ENCODE measurements around the gene SPRED3. TPM values are rescaled to one million over a fixed set of nuclear protein-coding genes. Genes with fewer than 3 reads are reported as not detected.

SPRED3 gene
- total and polyA plus RNA-seq, 2 of the 8 experiments (the other 6 are each of a cell fraction or from before 2014, with no cell fraction given), result 8.1 to 10.3 TPM

DNA sequence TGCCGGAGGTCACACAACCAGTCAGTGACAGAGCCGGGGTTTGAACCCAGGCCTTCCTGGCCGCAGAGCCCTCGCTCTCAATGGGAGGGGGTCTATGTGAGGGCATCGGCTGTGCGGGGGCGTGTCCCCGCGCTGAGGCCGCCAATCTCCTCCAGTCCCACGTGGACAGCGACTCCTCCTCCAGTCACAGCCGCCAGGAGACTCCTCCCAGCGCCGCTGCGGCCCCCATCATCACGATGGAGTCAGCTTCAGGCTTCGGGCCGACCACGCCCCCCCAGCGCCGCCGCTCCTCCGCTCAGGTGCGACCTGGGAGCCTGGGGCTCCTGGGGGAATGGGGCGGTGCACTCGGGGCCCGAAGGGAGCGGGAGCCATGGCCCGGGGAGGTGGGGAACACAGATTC, 6.0 kb downstream of the SPRED3 start (continued):
- no peak for TF ChIP-seq ATF2 (IDR thresholded peaks at IDR 0.05; ENCODE audit: low read length)
- TF ChIP-seq GABPA (IDR thresholded peaks at IDR 0.05; ENCODE audit: borderline replicate concordance, insufficient read depth, low read length), result no peak
- no peak for TF ChIP-seq ATF3 (IDR thresholded peaks at IDR 0.05; ENCODE audit: insufficient read depth, low read depth, low read length)
- peak; percentile 68; the same call in 1 of the 2 replicates for TF ChIP-seq USF2 (IDR thresholded peaks at IDR 0.05; ENCODE audit: low read length)
- TF ChIP-seq E2F6 (IDR thresholded peaks at IDR 0.05), result peak; percentile 52; the same call in 1 of the 2 replicates
- TF ChIP-seq KDM1A (IDR thresholded peaks at IDR 0.05; ENCODE audit: borderline replicate concordance, low read length), result no peak
- TF ChIP-seq CBX5 (IDR thresholded peaks at IDR 0.05; ENCODE audit: low read depth, low read length), result no peak
- no peak for TF ChIP-seq TEAD4 (IDR thresholded peaks at IDR 0.05; ENCODE audit: low read depth, low read length)
- no peak for TF ChIP-seq CTBP2 (IDR thresholded peaks at IDR 0.05; ENCODE audit: borderline replicate concordance, insufficient read depth, insufficient read length, low read length)
- no peak for TF ChIP-seq GTF2F1 (IDR thresholded peaks at IDR 0.05; ENCODE audit: borderline replicate concordance, low read depth, low read length)
- TF ChIP-seq ZNF274 (IDR thresholded peaks at IDR 0.05; ENCODE audit: borderline replicate concordance, extremely low read depth, low read length), result no peak
- no peak for TF ChIP-seq EZH2 (IDR thresholded peaks at IDR 0.05; ENCODE audit: low read depth, low read length, severe bottlenecking)
- TF ChIP-seq PHF8 (conservative IDR thresholded peaks at IDR 0.05; ENCODE audit: low read depth, low read length), result no peak
- no peak for TF ChIP-seq RFX5 (IDR thresholded peaks at IDR 0.05; ENCODE audit: borderline replicate concordance, low read depth, low read length)
- TF ChIP-seq, protein P1, sequence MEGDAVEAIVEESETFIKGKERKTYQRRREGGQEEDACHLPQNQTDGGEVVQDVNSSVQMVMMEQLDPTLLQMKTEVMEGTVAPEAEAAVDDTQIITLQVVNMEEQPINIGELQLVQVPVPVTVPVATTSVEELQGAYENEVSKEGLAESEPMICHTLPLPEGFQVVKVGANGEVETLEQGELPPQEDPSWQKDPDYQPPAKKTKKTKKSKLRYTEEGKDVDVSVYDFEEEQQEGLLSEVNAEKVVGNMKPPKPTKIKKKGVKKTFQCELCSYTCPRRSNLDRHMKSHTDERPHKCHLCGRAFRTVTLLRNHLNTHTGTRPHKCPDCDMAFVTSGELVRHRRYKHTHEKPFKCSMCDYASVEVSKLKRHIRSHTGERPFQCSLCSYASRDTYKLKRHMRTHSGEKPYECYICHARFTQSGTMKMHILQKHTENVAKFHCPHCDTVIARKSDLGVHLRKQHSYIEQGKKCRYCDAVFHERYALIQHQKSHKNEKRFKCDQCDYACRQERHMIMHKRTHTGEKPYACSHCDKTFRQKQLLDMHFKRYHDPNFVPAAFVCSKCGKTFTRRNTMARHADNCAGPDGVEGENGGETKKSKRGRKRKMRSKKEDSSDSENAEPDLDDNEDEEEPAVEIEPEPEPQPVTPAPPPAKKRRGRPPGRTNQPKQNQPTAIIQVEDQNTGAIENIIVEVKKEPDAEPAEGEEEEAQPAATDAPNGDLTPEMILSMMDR (IDR thresholded peaks at IDR 0.05; ENCODE audit: control extremely low read depth in 1 of 3, insufficient read depth in 1 of 3, low read depth in 1 of 3, low read length in 3 of 3), result no peak; a peak in 1 of 4 replicates
- TF ChIP-seq TCF12 (IDR thresholded peaks at IDR 0.05; ENCODE audit: low read depth, low read length), result no peak
- TF ChIP-seq BRCA1 (IDR thresholded peaks at IDR 0.05; ENCODE audit: low read depth, low read length), result no peak
- TF ChIP-seq SRF (IDR thresholded peaks at IDR 0.05; ENCODE audit: low read depth, low read length), result no peak
